Cardiac ventricle fibroblast (primary cell): ENCODE measurements around the gene MGMT. TPM values are rescaled to one million over a fixed set of nuclear protein-coding genes. Genes with fewer than 3 reads are reported as not detected.

Experiments used
- total RNA-seq: library from RNA; depleted of rRNA; stranded (reverse); fragments of >200 nt; gene quantifications from 2 replicates; pipeline ENCODE4 v1.2.3, GENCODE V29; 2015

Gene MGMT
- total RNA-seq: 50.6 and 60.5 TPM in 2 replicates

GRCh38 chr10:129466703-129467358 lies at the start of gene MGMT:
TSS of gene MGMT (plus strand) at chr10:129467241.

